ENCODE data around the gene TXNDC17. TPM values are rescaled to one million over a fixed set of nuclear protein-coding genes. Genes with fewer than 3 reads are reported as not detected.

Gene TXNDC17
- total and polyA plus RNA-seq, 2 of the 8 experiments (the other 6 are each of a cell fraction or from before 2014, with no cell fraction given), result 182 to 410 TPM

DNA sequence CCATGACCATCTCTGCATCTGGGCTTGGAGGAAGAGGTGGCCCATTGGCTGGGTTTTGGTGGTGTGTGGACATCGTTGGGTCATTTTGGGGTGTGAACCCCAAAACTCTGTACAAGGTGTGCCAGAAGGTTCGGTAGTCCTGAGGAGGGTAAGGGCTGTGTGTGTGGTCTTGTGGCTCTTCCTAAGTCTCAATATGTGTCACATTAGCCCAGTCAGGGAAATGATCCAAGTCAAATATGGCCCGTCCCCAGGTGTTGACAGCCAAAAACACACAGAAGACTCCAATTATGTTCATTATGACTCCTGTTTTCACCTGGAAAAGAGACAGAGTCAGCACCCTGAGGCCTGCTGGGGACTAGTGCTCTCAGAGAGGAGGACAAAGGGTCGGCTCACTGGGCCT is 45.2 kb downstream of the TXNDC17 start (continued):
- TF ChIP-seq, protein P1, sequence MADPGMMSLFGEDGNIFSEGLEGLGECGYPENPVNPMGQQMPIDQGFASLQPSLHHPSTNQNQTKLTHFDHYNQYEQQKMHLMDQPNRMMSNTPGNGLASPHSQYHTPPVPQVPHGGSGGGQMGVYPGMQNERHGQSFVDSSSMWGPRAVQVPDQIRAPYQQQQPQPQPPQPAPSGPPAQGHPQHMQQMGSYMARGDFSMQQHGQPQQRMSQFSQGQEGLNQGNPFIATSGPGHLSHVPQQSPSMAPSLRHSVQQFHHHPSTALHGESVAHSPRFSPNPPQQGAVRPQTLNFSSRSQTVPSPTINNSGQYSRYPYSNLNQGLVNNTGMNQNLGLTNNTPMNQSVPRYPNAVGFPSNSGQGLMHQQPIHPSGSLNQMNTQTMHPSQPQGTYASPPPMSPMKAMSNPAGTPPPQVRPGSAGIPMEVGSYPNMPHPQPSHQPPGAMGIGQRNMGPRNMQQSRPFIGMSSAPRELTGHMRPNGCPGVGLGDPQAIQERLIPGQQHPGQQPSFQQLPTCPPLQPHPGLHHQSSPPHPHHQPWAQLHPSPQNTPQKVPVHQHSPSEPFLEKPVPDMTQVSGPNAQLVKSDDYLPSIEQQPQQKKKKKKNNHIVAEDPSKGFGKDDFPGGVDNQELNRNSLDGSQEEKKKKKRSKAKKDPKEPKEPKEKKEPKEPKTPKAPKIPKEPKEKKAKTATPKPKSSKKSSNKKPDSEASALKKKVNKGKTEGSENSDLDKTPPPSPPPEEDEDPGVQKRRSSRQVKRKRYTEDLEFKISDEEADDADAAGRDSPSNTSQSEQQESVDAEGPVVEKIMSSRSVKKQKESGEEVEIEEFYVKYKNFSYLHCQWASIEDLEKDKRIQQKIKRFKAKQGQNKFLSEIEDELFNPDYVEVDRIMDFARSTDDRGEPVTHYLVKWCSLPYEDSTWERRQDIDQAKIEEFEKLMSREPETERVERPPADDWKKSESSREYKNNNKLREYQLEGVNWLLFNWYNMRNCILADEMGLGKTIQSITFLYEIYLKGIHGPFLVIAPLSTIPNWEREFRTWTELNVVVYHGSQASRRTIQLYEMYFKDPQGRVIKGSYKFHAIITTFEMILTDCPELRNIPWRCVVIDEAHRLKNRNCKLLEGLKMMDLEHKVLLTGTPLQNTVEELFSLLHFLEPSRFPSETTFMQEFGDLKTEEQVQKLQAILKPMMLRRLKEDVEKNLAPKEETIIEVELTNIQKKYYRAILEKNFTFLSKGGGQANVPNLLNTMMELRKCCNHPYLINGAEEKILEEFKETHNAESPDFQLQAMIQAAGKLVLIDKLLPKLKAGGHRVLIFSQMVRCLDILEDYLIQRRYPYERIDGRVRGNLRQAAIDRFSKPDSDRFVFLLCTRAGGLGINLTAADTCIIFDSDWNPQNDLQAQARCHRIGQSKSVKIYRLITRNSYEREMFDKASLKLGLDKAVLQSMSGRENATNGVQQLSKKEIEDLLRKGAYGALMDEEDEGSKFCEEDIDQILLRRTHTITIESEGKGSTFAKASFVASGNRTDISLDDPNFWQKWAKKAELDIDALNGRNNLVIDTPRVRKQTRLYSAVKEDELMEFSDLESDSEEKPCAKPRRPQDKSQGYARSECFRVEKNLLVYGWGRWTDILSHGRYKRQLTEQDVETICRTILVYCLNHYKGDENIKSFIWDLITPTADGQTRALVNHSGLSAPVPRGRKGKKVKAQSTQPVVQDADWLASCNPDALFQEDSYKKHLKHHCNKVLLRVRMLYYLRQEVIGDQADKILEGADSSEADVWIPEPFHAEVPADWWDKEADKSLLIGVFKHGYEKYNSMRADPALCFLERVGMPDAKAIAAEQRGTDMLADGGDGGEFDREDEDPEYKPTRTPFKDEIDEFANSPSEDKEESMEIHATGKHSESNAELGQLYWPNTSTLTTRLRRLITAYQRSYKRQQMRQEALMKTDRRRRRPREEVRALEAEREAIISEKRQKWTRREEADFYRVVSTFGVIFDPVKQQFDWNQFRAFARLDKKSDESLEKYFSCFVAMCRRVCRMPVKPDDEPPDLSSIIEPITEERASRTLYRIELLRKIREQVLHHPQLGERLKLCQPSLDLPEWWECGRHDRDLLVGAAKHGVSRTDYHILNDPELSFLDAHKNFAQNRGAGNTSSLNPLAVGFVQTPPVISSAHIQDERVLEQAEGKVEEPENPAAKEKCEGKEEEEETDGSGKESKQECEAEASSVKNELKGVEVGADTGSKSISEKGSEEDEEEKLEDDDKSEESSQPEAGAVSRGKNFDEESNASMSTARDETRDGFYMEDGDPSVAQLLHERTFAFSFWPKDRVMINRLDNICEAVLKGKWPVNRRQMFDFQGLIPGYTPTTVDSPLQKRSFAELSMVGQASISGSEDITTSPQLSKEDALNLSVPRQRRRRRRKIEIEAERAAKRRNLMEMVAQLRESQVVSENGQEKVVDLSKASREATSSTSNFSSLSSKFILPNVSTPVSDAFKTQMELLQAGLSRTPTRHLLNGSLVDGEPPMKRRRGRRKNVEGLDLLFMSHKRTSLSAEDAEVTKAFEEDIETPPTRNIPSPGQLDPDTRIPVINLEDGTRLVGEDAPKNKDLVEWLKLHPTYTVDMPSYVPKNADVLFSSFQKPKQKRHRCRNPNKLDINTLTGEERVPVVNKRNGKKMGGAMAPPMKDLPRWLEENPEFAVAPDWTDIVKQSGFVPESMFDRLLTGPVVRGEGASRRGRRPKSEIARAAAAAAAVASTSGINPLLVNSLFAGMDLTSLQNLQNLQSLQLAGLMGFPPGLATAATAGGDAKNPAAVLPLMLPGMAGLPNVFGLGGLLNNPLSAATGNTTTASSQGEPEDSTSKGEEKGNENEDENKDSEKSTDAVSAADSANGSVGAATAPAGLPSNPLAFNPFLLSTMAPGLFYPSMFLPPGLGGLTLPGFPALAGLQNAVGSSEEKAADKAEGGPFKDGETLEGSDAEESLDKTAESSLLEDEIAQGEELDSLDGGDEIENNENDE (IDR thresholded peaks at IDR 0.05; ENCODE audit: insufficient replicate concordance, low read length), result no peak
- TF ChIP-seq SIN3A (conservative IDR thresholded peaks at IDR 0.05 in 1 of 2, IDR thresholded peaks at IDR 0.05 in 1 of 2; ENCODE audit: low read depth in 1 of 2, low read length in 2 of 2) (no peak), KDM5A (IDR thresholded peaks at IDR 0.05; ENCODE audit: low read length) (no peak)
